Stimulated activated CD8-positive, alpha-beta memory T cell treated with anti-CD3 and anti-CD28 coated beads, Interleukin-7, amount 100 ng/mL, for 48 hours (primary cell): ENCODE data around the gene DGCR8.

Experiments used
- DNase-seq, 2 donors: peaks; one replicate each; pipeline ENCODE4 v3.0.0-alpha.2; 2020; ENCODE audit warnings: low read depth in 1 of 2; ENCODE audit errors: extremely low read depth in 1 of 2

Gene DGCR8

GRCh38 chr22:20089226-20089976 lies 9.4 kb downstream of the DGCR8 start:
- DNase-seq = no peak

DNA sequence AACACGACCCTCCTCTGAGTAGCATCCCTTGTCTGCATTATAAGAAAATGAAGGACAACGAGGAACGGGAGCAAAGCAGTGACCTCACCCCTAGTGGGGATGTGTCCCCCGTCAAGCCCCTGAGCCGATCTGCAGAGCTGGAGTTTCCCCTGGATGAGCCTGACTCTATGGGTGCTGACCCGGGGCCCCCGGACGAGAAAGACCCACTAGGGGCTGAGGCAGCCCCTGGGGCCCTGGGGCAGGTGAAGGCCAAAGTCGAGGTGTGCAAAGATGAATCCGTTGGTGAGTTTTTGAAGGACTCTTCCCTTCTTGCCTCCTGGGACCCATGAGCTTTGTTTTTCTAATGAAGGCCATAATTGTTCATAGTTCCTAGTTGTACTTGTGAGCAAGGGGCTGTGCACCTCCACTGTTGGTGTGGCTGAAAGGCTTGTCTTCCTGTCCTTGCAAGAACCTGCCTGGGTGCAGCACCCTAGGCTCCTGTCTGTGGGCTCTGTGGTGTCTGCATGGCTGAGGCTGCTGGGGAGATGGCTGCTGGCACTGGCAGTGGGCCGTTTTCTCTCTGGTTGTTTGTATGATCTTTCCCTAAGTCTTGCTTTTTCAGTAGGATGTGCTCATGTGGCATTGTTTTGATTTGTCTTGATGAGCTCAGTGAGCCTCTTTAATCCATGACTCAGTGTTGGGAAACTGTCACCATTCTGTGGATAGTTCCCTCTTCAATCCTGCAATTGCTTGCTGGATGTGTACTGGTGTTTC lies 10.1 kb downstream of the DGCR8 start:
- DNase-seq = no peak

DNA sequence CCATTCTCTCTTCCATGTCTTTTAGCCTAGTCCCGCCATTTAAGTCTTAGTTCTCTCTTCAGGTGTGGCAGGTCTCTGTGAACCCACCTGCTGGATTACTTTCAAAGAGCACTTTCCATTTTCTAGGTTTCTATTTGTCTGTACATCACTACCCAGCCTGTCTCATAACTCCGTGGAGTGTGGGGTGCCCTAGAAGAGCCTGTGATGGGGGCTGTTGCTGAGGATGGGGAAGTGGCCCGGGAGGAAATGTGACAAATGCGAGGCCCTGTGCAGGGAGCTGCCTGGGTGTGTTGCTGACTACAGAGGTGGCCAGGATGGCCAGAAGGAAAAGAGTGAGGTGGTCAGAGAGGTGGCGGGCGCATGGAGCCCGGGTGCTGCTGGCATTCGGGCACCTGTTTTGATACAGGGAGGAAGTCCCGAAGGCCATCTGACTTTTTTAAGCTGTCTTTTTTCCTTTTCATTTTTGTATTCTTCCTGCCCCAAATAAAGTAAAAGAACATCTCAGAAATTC lies 10.7 kb downstream of the DGCR8 start:
- no peak for DNase-seq

- no peak for DNase-seq
Measured at GRCh38 chr22:20091690-20092476, 11.8 kb downstream of the DGCR8 start.

- no peak for DNase-seq
Measured at GRCh38 chr22:20092477-20092854, 12.4 kb downstream of the DGCR8 start.

GRCh38 chr22:20093418-20094196 lies 13.6 kb downstream of the DGCR8 start:
- DNase-seq = no peak

DNA sequence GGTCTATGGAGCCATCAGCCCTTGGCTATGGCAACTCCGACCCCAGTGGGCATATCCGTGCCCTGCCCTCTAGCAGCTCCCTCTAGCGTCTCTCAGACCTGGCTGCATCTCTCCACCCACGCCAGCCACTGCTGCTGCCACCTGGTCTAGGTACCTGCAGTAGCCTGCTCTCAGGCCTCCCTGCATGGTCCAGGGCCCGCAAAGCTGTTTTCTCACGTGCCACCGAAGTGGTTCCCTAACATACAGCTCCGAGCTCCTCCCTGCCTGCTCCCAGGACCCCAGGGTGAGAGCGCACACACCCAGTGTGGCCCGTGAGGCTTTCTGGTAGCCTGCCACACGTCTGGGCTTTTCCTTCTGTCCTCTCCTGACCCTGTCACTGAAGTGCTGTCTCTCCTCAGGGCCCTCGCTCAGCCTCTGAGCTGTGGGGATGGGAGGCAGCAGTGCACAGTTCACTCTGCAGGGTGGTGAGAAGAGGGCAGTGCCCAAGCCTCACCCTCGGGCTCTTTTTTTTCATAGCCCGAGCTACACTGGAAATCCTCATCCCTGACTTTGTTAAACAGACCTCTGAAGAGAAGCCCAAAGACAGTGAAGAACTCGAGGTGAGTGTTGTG lies 14.3 kb downstream of the DGCR8 start:
- DNase-seq = no peak

DNA sequence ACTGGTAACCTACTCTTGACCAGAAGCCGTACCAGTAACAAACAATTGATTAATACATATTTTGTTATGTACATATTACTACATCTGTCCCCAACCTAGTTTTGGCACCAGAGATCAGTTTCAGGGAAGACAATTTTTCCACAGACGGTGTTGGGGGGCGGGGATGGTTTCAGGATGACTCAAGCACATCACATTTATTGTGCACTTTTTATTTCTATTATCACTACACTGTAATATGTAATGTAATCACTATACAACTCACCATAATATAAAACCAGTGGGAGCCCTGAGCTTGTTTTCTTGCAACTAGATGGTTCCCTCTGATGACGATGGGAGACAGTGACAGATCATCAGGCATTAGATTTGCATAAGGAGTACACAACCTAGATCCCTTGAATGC lies 15.5 kb downstream of the DGCR8 start:
- DNase-seq = no peak

GRCh38 chr22:20096574-20097420 lies 16.8 kb downstream of the DGCR8 start:
- DNase-seq = no peak

GRCh38 chr22:20099099-20099711 lies 19.2 kb downstream of the DGCR8 start:
- no peak for DNase-seq

GRCh38 chr22:20101638-20102037 lies 21.6 kb downstream of the DGCR8 start:
- no peak for DNase-seq

GRCh38 chr22:20102203-20102780 lies 22.3 kb downstream of the DGCR8 start:
- DNase-seq = no peak

DNA sequence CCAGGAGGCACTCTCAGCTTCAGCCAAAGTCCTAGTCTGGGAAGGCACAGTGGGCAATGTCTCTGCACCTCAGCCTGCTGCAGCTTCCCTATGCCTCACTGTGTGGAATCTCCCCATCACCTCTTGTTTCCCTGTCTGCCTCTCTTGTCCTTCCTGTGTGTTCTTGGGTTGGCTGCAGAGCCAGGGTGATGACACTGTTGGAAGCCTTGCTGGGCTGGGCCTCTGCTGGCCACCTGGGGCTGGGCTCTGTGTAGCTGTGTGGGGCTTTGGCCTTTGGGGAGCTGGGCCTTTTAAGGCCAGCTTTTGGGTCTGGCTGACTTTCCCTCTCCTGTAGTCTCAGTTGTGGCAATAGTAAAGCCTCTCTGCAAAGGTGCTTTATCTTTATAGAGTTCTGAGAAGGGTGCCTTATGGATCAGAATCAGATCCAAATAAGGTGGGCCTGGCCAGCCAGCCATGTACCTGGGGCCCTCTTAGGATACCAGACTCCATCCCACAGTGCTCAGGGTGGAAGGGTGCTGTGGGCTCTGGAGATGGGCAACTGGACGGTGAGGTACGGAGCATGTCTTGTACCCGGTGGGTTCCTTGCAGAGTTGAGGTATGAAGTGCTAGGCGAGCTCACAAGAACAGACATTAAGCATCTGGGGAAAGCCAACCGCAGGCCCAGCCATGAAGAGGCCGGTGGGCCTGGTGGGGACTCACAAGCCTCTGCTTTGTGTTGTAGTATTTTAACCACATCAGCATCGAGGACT lies 25.6 kb downstream of the DGCR8 start:
- no peak for DNase-seq

GRCh38 chr22:20106205-20106848 lies 26.3 kb downstream of the DGCR8 start:
- DNase-seq = no peak

GRCh38 chr22:20106849-20107237 lies 26.8 kb downstream of the DGCR8 start:
- no peak for DNase-seq

GRCh38 chr22:20107471-20107901 lies 27.4 kb downstream of the DGCR8 start:
- no peak for DNase-seq
